Prostate gland (tissue), 2 donors: ENCODE measurements around the gene AGPS. TPM values are rescaled to one million over a fixed set of nuclear protein-coding genes. Genes with fewer than 3 reads are reported as not detected.

Source experiments
- DNase-seq: peaks from one replicate; pipeline ENCODE4 v3.0.0-alpha.2; 2019; ENCODE audit warnings: low spot score
- H3K27ac ChIP-seq, 2 donors: fragments of 200-600 bp; sonication (generic); 2 replicates each; pipeline ENCODE4 v1.5.1; 2017 to 2019
- H3K27me3 ChIP-seq: fragments of 200-600 bp; sonication (generic); replicated peaks from 2 replicates; pipeline ENCODE4 v1.5.1; 2019; ENCODE audit not compliant: insufficient read depth
- H3K36me3 ChIP-seq, 2 donors: fragments of 200-600 bp; sonication (generic); 1 replicate in 1 of 2; 2 replicates in 1 of 2; pipeline versions ENCODE4 v1.5.1 to v1.8.1; 2017 to 2019
- H3K4me1 ChIP-seq: fragments of 200-600 bp; sonication (generic); replicated peaks from 2 replicates; pipeline ENCODE4 v1.5.1; 2019
- H3K4me3 ChIP-seq, 2 donors: fragments of 200-600 bp; sonication (generic); 2 replicates each; pipeline ENCODE4 v1.5.1; 2017 to 2019
- H3K9me3 ChIP-seq: fragments of 200-600 bp; sonication (generic); 2 replicates; pipeline ENCODE4 v1.5.1; 2017
- CTCF ChIP-seq, 4 experiments: fragments of 200-600 bp in 2 of 4; fragments of 450-650 bp in 2 of 4; sonication (generic) in 2 of 4; IDR thresholded peaks; 1 replicate in 3 of 4; 2 replicates in 1 of 4; pipeline ENCODE4 v1.5.1; 2016 to 2019; ENCODE audit warnings: antibody characterized with exemption in 4 of 4, mild to moderate bottlenecking in 2 of 4, moderate library complexity in 2 of 4
- POLR2A ChIP-seq: fragments of 450-650 bp; IDR thresholded peaks from one replicate; pipeline ENCODE4 v1.6.1; 2016; ENCODE audit warnings: antibody characterized with exemption, mild to moderate bottlenecking
- POLR2AphosphoS5 ChIP-seq: sonication (generic); formaldehyde crosslinking; IDR thresholded peaks from one replicate; pipeline ENCODE4 v1.6.1; 2017; ENCODE audit warnings: antibody characterized with exemption
- WGBS: methylation state at CpG from one replicate; pipeline ENCODE4 v1.1.5; 2018; 5-methylcytosine and 5-hydroxymethylcytosine counted together
- intact Hi-C: fragments of 100-400 bp; cut with DNase I; formaldehyde crosslinking; loops from one replicate; pipeline ENCODE4 v1.14.2; 2022
- total RNA-seq, 2 donors: library from RNA; depleted of rRNA; stranded (reverse); fragments of >200 nt; gene quantifications; one replicate each; pipeline ENCODE4 v1.1.0, GENCODE V29; 2016

AGPS gene
- total RNA-seq, 2 donors from 2014 or later, result 17.2 to 50.3 TPM

- Histone ChIP-seq H3K9me3 (no peaks in the 10 kb centered on the region), H3K27ac (no peak overlapping the region), H3K4me3 (no peak overlapping the region), H3K36me3 (no peaks in the 10 kb centered on the region), H3K27me3 (no peaks in the 10 kb centered on the region), H3K4me1 (no peaks in the 10 kb centered on the region)
- DNase-seq, result no peak
- WGBS, result 90% methylated on average over 5 of the region's 5 CpGs
- intact Hi-C loops, result no loop called here
- TF ChIP-seq CTCF (IDR thresholded peaks at IDR 0.05) (no peak), POLR2AphosphoS5 (no peak), POLR2A (no peak)
These were observed 68.5 kb downstream of the AGPS start for GRCh38 chr2:177460973-177461585.

- no peak for TF ChIP-seq POLR2AphosphoS5
- no peak for TF ChIP-seq POLR2A
- TF ChIP-seq CTCF (IDR thresholded peaks at IDR 0.05), result no peak
- Histone ChIP-seq H3K27ac (no peak overlapping the region), H3K9me3 (no peaks in the 10 kb centered on the region), H3K36me3 (no peaks in the 10 kb centered on the region), H3K4me1 (no peaks in the 10 kb centered on the region), H3K4me3 (no peak overlapping the region), H3K27me3 (no peaks in the 10 kb centered on the region)
- intact Hi-C loops, result no loop called here
- no peak for DNase-seq
- 68% methylated on average over 3 of the region's 3 CpGs for WGBS
These were observed 72.0 kb downstream of the AGPS start for GRCh38 chr2:177464549-177464948.

- Histone ChIP-seq H3K4me1 (no peaks in the 10 kb centered on the region), H3K27ac (no peak overlapping the region), H3K4me3 (no peak overlapping the region), H3K36me3 (no peaks in the 10 kb centered on the region), H3K27me3 (no peaks in the 10 kb centered on the region), H3K9me3 (no peaks in the 10 kb centered on the region)
- intact Hi-C loops, result no loop called here
- 98% methylated on average over 14 of the region's 14 CpGs for WGBS
- DNase-seq, result no peak
- TF ChIP-seq CTCF (IDR thresholded peaks at IDR 0.05) (no peak), POLR2A (no peak), POLR2AphosphoS5 (no peak)
These were observed 73.0 kb downstream of the AGPS start for GRCh38 chr2:177465400-177466138.

DNA sequence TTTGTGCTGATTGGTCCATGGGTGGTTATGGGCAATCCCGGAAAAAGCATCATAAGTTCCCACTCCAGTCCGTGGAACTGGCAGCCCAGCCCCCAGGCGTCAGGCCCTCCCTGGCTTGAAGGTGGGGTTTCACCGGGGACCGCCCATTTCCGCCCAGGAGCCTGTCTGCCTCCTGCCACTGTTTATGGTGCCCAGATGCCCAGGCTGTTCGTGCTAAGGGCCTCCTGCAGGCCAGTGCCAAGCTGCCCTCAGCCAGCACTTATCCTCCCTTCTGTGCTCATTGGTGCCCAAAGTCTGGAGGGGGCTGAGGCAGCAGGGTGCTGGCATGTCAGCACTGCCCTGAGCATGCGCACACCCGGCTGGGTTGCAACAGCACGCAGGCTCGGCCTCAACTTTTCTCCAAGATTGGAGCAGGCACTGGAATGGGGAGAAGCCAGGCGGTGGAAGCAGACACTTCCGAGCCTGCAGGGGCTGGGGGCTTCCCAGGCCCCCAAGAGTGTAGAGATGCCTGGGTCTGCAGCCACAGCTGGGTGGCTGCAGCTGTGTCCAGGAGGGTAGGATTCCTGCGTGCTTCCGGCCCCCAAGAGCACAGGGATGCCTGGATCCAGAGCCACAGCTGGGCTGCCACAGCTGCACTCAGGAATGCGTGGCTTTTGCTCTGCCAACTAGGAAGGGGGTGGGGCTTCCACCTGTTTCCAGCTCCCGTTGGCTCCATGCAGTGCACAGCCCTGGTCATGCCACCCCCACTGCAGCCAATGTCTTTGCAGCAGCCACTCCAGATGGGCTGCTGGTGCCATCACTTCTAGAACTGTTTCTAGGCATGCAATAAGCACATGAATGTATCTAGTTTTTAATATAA, 74.0 kb downstream of the AGPS start:
- no peaks in the 10 kb centered on the region for H3K36me3 ChIP-seq
- no peak for TF ChIP-seq CTCF (IDR thresholded peaks at IDR 0.05)
- TF ChIP-seq POLR2AphosphoS5, result no peak
- TF ChIP-seq POLR2A, result no peak
- H3K4me1 ChIP-seq, result no peaks in the 10 kb centered on the region
- H3K27me3 ChIP-seq, result no peaks in the 10 kb centered on the region
- H3K4me3 ChIP-seq, result no peak overlapping the region
- no peaks in the 10 kb centered on the region for H3K9me3 ChIP-seq
- no peak for DNase-seq
- intact Hi-C loops, result no loop called here
- 89% methylated on average over 15 of the region's 17 CpGs for WGBS
- no peak overlapping the region for H3K27ac ChIP-seq
